Measurements from ENCODE around the gene NPHS2.

DNA sequence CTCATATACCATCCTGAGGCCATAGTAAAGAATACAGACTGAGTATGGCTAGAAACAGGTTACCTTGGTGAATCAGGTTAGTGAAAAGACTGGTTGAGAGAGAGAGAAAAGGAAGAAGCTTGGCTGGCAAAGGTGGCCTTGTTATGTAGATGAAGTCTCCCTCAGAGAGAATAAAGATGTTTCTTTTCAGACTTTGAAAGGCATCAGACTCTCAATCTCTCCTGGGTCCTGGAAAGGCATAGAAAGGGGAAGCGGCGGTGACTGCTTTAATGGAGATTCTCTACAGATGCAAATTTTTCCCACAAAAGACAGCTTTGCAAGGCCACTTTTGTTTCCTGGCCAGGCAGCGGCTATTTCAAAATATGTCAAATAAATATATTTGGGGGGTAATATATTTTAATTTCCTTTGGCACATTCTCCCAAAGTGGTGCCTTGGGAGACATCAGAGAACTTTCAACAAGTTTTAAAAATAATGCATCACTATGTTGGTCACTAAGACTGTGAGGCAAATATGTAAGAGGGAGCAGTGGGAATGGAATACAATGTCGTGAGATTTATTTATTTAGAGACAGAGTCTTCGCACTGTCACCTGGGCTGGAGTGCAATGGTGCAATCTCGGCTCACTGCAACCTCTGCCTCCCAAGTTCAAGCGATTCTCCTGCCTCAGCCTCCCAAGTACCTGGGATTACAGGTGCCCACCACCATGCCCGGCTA, 46.1 kb downstream of the NPHS2 start:
- TF ChIP-seq, protein P1, sequence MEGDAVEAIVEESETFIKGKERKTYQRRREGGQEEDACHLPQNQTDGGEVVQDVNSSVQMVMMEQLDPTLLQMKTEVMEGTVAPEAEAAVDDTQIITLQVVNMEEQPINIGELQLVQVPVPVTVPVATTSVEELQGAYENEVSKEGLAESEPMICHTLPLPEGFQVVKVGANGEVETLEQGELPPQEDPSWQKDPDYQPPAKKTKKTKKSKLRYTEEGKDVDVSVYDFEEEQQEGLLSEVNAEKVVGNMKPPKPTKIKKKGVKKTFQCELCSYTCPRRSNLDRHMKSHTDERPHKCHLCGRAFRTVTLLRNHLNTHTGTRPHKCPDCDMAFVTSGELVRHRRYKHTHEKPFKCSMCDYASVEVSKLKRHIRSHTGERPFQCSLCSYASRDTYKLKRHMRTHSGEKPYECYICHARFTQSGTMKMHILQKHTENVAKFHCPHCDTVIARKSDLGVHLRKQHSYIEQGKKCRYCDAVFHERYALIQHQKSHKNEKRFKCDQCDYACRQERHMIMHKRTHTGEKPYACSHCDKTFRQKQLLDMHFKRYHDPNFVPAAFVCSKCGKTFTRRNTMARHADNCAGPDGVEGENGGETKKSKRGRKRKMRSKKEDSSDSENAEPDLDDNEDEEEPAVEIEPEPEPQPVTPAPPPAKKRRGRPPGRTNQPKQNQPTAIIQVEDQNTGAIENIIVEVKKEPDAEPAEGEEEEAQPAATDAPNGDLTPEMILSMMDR (IDR thresholded peaks at IDR 0.05): no peak
- TF ChIP-seq EZH2 (IDR thresholded peaks at IDR 0.05) (no peak), EZH2phosphoT487 (IDR thresholded peaks at IDR 0.05) (no peak)

Data from neural progenitor cell (in vitro differentiated cells).